ENCODE measurements around the gene SLC35F3.

SLC35F3 gene

GRCh38 chr1:233936842-233937241 lies 32.4 kb downstream of the SLC35F3 start:
- Histone ChIP-seq H3K36me3 (no peaks in the 10 kb centered on the region), H3K9me3 (ENCODE audit: severe bottlenecking) (peaks cover 1% of the 10 kb centered on the region), H3K27ac (no peak overlapping the region), H3K27me3 (ENCODE audit: insufficient read depth, low read depth, severe bottlenecking) (peaks cover 95% of the 10 kb centered on the region), H3K4me3 (ENCODE audit: low read depth, low read length) (no peak overlapping the region)
- TF ChIP-seq CTCF (IDR thresholded peaks at IDR 0.05; ENCODE audit: low read depth, low read length) = no peak
- no peak for DNase-seq

GRCh38 chr1:233938476-233938875 lies 34.0 kb downstream of the SLC35F3 start:
- H3K27me3 ChIP-seq (ENCODE audit: insufficient read depth, low read depth, severe bottlenecking) = peaks cover 95% of the 10 kb centered on the region
- H3K27ac ChIP-seq = no peak overlapping the region
- no peaks in the 10 kb centered on the region for H3K36me3 ChIP-seq
- H3K4me3 ChIP-seq (ENCODE audit: low read depth, low read length) = no peak overlapping the region
- DNase-seq = no peak
- no peak for TF ChIP-seq CTCF (IDR thresholded peaks at IDR 0.05; ENCODE audit: low read depth, low read length)
- H3K9me3 ChIP-seq (ENCODE audit: severe bottlenecking) = peaks cover 3% of the 10 kb centered on the region

GRCh38 chr1:233939451-233939850 lies 35.0 kb downstream of the SLC35F3 start:
- Histone ChIP-seq H3K4me3 (ENCODE audit: low read depth, low read length) (no peak overlapping the region), H3K27ac (no peak overlapping the region), H3K27me3 (ENCODE audit: insufficient read depth, low read depth, severe bottlenecking) (peaks cover 95% of the 10 kb centered on the region), H3K36me3 (no peaks in the 10 kb centered on the region), H3K9me3 (ENCODE audit: severe bottlenecking) (peaks cover 3% of the 10 kb centered on the region)
- TF ChIP-seq CTCF (IDR thresholded peaks at IDR 0.05; ENCODE audit: low read depth, low read length) = no peak
- DNase-seq = no peak

- no peaks in the 10 kb centered on the region for H3K36me3 ChIP-seq
- no peak for DNase-seq
- H3K27me3 ChIP-seq (ENCODE audit: insufficient read depth, low read depth, severe bottlenecking) = peaks cover 97% of the 10 kb centered on the region
These were observed 36.4 kb downstream of the SLC35F3 start for GRCh38 chr1:233940908-233941307.

GRCh38 chr1:233944601-233945000 lies 40.1 kb downstream of the SLC35F3 start:
- peaks cover 3% of the 10 kb centered on the region for H3K9me3 ChIP-seq (ENCODE audit: severe bottlenecking)
- no peak overlapping the region for H3K27ac ChIP-seq
- TF ChIP-seq CTCF (IDR thresholded peaks at IDR 0.05; ENCODE audit: low read depth, low read length) = no peak
- H3K4me3 ChIP-seq (ENCODE audit: low read depth, low read length) = no peak overlapping the region
- H3K36me3 ChIP-seq = no peaks in the 10 kb centered on the region
- H3K27me3 ChIP-seq (ENCODE audit: insufficient read depth, low read depth, severe bottlenecking) = peaks cover 90% of the 10 kb centered on the region
- DNase-seq = no peak

More at GRCh38 chr1:233940908-233941307, 36.4 kb downstream of the SLC35F3 start:
- peaks cover 3% of the 10 kb centered on the region for H3K9me3 ChIP-seq (ENCODE audit: severe bottlenecking)
- no peak for TF ChIP-seq CTCF (IDR thresholded peaks at IDR 0.05; ENCODE audit: low read depth, low read length)
- no peak overlapping the region for H3K27ac ChIP-seq
- no peak overlapping the region for H3K4me3 ChIP-seq (ENCODE audit: low read depth, low read length)

- Histone ChIP-seq H3K27me3 (ENCODE audit: insufficient read depth, low read depth, severe bottlenecking) (peaks cover 90% of the 10 kb centered on the region), H3K27ac (no peak overlapping the region), H3K36me3 (no peaks in the 10 kb centered on the region), H3K9me3 (ENCODE audit: severe bottlenecking) (peaks cover 3% of the 10 kb centered on the region), H3K4me3 (ENCODE audit: low read depth, low read length) (no peak overlapping the region)
- no peak for DNase-seq
- no peak for TF ChIP-seq CTCF (IDR thresholded peaks at IDR 0.05; ENCODE audit: low read depth, low read length)
These were observed 41.1 kb downstream of the SLC35F3 start for GRCh38 chr1:233945573-233945972.

Measured in WERI-Rb-1 (cell line).